Stimulated activated CD4-positive, alpha-beta T cell treated with anti-CD3 and anti-CD28 coated beads, Interleukin-4, amount 100 ng/mL, for 24 hours (primary cell): ENCODE data around the gene TMEM242.
"Not testable (repeated sequence)": the region's sequence is repeated elsewhere in the genome, so short reads cannot be mapped to it uniquely, and the experiment has no call there.

ENCODE experiments used
- DNase-seq: peaks from one replicate; pipeline ENCODE4 v3.0.0-alpha.2; 2020

TMEM242 gene

DNA sequence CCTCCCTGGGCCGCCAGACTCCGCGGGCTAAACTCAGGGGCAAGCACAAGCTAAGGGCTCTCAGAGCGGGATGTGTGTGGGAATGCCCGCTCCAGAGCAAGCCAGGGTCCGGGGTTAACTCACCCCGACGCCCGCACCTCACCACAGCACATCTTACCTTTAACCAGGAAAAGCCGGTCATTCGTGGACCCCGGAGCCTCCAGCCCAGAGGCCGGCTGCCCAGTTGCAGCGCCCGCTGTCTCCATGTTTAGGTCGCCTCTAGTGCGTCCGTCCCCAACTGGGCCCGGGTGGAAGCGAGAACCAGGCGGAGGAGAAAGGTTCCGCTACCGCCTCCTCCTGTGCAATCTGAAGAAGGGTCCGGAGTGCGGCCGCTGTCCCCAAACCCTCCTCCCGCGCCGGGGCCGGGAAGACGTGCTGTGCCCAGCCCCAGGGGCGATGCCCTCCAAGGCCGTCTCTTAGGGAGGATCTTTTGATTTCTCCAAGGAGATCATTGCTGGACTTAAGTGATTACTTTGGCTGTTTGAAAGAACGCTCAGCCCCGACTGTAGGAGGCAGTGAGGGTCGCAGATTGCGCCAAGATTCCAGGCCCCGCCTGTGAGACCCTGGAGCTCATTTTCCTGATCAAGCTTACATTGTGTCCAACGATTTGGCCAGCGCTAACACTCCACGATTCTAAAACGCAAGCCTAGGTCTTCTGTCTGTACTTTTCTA, at the start of gene TMEM242:
TMEM242 (minus strand) TSS at position 265 of the 711 bp plus-strand sequence; CDS start at position 245, 20 bp downstream.
- peak; percentile 92 for DNase-seq

DNA sequence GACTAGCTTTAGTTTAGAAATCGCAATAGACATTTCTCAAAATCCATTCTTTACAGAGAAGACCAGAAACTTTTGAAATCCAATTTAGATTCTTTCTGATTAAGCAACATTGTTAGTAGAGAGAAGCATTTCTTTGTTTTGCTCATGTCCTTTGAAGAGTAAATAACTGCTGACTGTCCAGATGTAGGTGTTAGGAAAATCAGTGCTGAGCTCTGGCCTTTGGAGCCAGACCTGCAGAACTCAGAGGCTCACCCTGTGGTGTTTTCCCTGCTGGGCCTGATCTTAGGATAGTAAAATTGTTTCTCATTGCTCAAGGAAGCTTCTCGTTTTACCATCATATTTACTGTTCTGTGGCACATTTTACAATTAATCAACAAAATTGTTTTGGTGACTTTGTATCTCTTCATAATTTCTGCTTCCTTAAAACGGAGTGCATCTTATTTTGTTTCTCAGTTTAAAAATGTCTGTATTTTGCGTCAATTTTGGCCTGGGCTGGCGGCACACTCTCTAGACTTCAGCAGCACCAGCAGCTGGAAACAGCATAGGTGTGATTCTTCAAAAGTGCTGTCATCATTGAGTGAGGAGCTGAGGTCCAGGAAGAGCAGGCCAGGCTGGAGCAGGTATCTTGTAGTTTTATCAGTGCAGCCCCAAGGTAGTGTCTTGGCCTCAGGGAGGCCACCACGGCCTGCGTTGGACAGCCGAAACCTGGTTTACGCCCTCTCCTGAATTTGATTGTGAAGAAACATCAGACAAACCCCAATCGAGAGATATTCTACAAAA, 49.4 kb upstream of the TMEM242 start:
- no peak for DNase-seq

DNA sequence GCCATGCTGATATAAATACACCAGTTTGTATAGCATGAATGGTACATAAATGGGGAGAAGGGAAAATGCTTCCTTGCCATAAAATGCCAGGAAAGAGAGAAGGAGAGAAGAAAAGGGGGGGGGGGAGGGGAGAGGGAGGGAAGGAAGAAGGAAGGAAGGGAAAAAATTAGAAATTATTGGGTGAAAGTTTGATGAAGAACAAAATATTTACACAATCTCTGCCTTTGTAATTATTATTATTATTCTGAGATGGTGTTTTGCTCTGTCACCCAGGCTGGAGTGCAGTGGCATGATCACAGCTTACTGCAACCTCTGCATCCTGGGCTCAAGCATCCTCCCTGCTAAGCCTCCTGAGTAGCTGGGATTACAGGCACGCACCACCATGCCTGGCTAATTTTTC, 47.4 kb upstream of the TMEM242 start:
- no peak for DNase-seq

DNA sequence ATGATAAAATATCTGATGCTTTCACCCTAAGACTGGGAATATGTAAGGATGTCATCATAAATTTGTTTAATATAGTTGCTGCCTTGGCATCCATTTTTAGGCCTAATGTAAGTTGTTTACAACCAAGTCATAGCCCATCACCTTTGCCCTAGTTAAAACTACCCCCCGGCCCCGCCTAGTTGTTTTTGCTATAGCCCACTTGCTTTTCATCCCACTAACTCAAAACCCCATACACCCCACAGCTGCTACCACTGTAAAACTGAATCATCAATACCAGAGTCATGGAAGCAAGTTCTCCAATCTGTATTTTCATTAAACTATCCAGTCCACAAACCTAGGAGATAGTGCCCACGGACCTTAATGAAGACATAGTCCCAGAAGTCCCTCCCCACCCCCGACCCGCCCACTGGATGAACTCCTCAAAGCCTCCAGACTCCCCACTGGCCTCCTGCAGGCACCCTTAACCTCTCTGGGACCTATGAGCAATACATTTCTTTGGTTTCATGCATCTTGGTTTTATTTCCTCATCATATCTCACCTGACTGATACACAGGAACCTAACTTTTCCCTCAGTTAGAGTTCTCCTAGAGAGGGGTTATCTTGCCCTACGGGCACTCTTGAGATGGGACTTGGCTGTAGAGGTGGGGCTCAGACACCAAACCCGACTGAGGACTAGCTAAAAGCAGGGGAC, 45.2 kb upstream of the TMEM242 start:
- DNase-seq = no peak

- DNase-seq = no peak
Observed at GRCh38 chr6:157366648-157367047, 43.3 kb upstream of the TMEM242 start.

DNA sequence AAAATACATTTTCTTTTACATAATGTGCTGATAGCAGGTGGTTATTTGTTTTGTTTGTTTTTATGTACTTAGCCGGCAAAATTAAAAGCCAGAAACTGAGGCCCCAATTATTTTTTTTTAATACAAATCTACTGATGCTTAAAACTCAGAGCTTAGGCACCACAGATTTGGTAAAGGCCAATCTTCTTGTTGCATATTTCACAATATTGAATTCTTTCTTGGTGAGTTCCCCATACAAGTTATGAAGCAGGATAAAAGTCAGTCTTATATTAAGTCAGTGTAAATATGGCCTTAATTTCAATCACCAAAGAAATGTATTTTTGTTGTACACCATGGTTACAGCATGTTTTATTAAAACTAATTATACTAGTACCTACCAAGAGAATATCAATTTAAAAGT, 41.4 kb upstream of the TMEM242 start:
- no peak for DNase-seq

- DNase-seq = no peak
Observed at GRCh38 chr6:157361886-157362285, 38.6 kb upstream of the TMEM242 start.

DNA sequence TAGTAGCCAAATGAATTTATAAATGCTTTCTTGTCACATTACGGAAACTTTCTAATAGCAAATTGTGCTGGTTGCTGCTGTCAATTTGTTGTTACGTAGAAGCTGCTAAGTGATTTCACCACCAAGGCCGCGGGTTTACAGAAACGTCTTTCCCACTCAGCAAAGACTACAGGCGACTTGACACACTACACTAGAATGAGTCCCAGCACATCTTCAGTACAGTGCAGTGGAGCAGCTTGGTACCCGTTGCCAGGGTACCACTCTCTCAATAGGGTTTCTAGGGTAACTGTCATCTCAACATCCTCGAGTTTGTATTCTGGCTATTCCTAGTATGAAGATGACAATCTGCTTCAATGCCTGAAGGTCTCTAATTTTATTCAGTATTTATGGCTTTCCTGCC, 35.0 kb upstream of the TMEM242 start:
- no peak for DNase-seq

DNA sequence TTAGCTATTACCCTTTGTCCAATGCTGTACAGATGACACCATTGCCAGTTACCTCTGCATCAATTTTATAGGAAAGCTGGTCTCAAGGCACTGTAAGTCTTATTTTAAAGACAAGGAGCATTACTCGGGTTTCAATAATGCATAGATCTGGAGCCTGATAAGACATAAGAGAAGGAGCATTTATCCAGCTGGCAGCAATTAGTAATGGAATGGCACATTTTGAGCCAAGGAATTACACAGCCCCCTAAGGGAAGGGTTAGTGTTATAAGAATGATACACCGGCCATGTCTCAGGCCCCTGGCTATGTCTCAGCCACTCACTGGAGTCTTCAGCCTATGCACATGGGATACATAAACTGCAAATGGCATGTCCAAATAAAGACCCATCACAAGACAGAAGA, 23.1 kb upstream of the TMEM242 start:
- DNase-seq = no peak

GRCh38 chr6:157343732-157344131, 20.4 kb upstream of the TMEM242 start:
- no peak for DNase-seq

GRCh38 chr6:157339432-157339831, 16.1 kb upstream of the TMEM242 start:
- no peak for DNase-seq

DNA sequence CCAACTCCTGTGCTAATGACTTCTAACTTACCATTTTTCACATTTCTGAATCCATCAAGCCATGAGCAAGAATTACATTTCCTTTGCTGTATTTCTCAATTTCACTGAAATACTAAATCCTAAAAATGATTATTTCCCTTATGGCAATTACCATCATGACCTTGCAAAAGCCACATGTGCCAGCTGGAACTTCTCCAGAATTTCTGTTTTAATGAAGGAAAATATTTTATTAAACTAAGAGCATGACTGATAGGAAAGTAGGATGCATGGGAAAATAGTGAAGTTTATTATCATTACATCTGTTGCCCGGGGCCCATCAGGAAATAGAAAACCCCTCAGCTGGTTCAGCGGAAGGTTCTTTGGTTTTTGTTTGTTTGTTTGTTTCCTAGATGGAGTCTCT, 14.4 kb upstream of the TMEM242 start:
- no peak for DNase-seq

DNA sequence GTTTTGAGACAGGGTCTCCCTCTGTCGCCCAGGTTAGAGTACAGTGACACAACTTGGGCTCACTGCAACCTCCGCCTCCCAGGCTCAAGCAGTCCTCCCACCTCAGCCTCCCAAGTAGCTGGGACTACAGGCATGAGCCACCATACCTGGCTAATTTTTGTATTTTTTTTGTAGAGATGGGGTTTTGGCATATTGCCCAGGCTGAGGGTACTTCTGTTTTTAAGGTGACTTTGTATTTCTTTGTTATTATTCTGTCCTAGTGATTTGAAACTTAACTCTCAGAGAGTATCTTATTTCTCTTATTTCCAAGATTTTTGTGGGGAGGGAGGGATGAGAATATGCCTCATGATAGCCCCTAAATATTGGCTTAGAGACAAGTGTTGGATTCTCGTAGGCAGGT, 14.0 kb upstream of the TMEM242 start:
- not testable (repeated sequence) for DNase-seq

GRCh38 chr6:157335829-157336228, 12.5 kb upstream of the TMEM242 start:
- no peak for DNase-seq

DNA sequence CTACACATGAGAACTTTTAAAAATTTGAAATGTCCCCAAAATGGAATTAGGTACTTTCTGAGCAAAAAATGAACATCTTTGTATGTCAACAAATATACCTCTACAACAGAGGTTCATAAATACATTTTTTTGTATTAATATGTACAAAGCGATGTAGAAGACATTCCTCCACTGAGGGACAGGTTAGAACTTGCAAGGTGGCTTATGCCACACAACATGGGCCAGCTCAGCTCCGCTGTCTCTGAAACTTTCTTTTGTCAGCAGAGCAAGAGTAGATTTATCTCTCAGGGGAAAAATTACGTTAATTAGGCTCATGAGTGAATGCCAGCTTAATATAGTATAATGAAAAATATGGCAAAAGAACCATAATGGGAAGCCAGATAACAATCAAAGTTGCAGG, 10.6 kb upstream of the TMEM242 start:
- DNase-seq = no peak

DNA sequence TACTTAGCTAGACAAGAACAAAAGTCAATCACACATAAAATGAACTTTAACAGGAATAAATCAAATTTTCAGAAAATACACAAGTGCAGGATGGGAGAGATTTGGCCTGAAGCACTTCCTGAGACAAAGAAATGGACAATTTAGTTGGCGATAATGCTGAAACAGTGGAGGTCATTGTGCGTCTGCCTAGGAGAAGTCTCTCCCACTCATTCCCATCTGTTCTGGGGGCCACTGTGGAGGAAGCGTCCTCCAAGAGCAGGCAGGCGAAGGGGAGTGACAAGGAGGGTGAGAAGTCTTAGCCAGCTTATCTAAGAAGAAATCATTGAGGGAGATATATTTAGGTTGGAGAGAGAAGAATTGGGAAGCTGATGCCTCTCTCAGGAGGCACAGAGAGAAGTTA, 10.2 kb upstream of the TMEM242 start:
- DNase-seq = no peak

DNA sequence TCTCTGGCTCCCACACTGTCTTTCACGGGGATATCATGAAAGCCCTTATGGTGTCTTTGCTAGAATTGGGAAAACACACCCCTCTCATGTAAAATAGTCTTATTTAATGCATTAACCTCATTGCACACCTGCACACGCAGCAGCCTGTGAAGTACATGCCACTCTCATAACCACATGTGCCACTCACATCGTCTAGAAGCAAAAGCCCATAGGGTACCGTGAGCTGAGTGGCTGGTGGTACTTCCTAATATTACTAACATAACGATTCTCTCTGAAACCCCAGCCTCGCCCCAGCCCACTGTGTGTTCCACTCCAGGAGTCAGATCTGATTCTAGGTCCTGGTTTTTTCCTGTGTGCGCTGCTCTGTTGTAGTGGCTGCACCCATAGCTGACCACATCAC, 9.5 kb upstream of the TMEM242 start:
- no peak for DNase-seq

GRCh38 chr6:157330831-157331230, 7.5 kb upstream of the TMEM242 start:
- DNase-seq = no peak

DNA sequence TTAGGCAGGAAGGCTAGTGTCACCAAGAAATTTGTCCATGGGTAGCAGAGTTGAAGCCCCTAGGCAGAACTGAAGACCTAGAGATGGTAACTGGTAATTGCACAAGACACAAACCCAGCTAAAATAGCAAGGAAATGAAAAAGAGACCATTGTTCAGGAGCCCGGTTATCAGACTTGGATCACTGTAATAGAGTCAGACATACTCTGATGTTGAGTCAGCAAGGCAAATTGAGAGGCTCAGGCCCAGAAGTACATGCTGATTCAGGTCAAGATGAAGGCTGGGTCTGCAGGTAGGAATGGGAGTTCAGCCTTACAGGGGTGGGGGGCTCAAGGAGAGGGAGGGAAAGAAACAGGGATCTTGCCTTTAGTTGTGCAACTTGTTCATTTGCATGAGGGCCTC, 6.5 kb upstream of the TMEM242 start:
- no peak for DNase-seq

DNA sequence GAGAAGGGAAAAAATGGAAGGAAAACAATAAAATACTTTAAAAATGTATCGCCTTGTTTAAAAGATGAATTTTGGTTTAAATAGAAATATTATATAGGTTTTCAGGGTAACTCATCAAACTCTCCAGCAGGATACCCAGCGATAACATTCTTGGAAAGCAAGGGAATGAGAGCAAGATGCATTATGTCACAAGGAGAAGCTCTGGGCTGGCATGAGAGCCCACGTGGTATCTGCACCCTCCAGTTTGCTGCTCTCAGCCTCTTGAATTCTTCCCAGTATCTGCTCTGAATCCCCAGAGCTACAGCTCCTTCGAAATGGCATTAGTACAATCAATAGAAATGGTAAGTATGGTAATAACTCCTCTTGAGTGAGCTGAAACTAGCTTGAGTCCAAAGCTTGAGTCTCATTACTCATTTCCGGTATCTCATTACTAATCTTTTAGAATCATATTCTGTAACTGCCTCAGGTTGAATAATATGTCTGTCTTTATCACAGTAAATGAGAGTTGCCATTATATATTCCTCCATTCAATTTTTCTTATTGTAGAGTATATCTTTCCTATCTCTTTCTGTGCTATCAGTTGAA, 4.9 kb upstream of the TMEM242 start:
- DNase-seq = no peak

DNA sequence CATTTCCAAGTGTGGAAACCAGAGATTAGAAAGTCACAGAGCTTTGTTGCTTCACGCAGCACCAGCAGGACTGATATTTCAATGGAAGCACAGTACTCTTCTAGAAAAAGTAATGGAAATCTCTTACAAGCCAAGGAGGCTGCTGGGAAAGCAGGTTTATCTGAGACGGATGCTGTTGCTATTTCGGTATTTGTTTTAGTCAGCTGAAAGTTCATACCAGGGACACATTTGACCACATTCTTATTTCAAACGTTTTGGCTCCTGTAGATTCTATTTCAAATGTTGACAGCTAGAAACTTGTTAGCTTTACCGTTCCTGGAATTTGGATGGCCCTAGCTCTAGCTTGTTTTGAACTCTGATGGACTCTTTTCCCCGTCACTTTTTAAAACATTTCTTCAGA, 3.7 kb upstream of the TMEM242 start:
- DNase-seq = no peak

- DNase-seq = no peak
Observed at GRCh38 chr6:157325069-157325805, 1.9 kb upstream of the TMEM242 start.

DNA sequence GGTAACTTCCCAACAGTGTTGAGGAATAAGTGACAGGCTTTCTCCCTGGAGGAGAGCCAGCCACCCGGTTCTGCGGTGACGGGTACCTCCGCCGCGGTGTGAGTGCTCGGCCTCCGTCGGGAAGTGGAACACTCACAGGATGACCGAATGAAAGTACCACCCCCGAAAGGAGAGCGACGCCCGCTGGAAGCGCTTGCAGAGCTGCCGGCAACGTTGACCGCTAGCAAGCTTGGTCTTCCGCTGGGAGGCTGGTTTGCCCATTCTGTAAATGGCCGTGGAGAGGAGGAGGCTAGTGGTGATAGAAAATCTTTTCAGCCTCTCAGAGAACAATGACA, 614 bp upstream of the TMEM242 start:
- DNase-seq = peak; percentile 26
